Measurements from ENCODE around the gene ASRGL1. TPM values are rescaled to one million over a fixed set of nuclear protein-coding genes. Genes with fewer than 3 reads are reported as not detected.

The ASRGL1 gene
- total RNA-seq, 1 donor from 2014 or later: 3.2 TPM

GRCh38 chr11:62406034-62406433 lies 68.8 kb downstream of the ASRGL1 start:
- Mint-ChIP-seq H3K4me1 (ENCODE audit: low read depth, unreplicated experiment) (no peaks in the 10 kb centered on the region), H3K27ac (ENCODE audit: unreplicated experiment) (no peak overlapping the region), H3K36me3 (ENCODE audit: low read depth, unreplicated experiment) (no peaks in the 10 kb centered on the region), H3K9me3 (ENCODE audit: unreplicated experiment) (no peaks in the 10 kb centered on the region), H3K4me3 (ENCODE audit: unreplicated experiment) (no peak overlapping the region), H3K27me3 (ENCODE audit: low read depth, unreplicated experiment) (peaks cover 22% of the 10 kb centered on the region)
- H3K4me3 ChIP-seq (ENCODE audit: insufficient read depth, low read depth, low read length): no peak overlapping the region
- no peak overlapping the region for H3K9ac ChIP-seq (ENCODE audit: low read length)
- H3K79me2 ChIP-seq (ENCODE audit: insufficient read depth, low read length): no peaks in the 10 kb centered on the region
- peaks cover under 1% of the 10 kb centered on the region for H3K4me1 ChIP-seq (ENCODE audit: insufficient read depth, low read length)
- DNase-seq (ENCODE audit: low read depth) (no peak), FAIRE-seq (no peak)
- no peaks in the 10 kb centered on the region for H3K27me3 ChIP-seq (ENCODE audit: insufficient read depth, low read length)
- no peak overlapping the region for H3K27ac ChIP-seq (ENCODE audit: low read depth, low read length)
- no peak overlapping the region for H2AFZ ChIP-seq (ENCODE audit: low read depth, low read length)
- TF ChIP-seq CTCF (IDR thresholded peaks at IDR 0.05; ENCODE audit: insufficient read depth, low read depth, low read length): no peak
- TF ChIP-seq EZH2 (IDR thresholded peaks at IDR 0.05; ENCODE audit: insufficient read depth, low read length): no peak
- no peaks in the 10 kb centered on the region for H3K9me3 ChIP-seq (ENCODE audit: insufficient read depth, low read depth, low read length)
- no peaks in the 10 kb centered on the region for H4K20me1 ChIP-seq (ENCODE audit: insufficient read depth, low read length)
- no peak overlapping the region for H3K4me2 ChIP-seq (ENCODE audit: low read length)
- no peaks in the 10 kb centered on the region for H3K36me3 ChIP-seq (ENCODE audit: insufficient read depth, low read length)

GRCh38 chr11:62409831-62410230 lies 72.6 kb downstream of the ASRGL1 start:
- no peak overlapping the region for H3K4me2 ChIP-seq (ENCODE audit: low read length)
- no peak overlapping the region for H3K4me3 ChIP-seq (ENCODE audit: insufficient read depth, low read depth, low read length)
- Mint-ChIP-seq H3K4me3 (ENCODE audit: unreplicated experiment) (no peak overlapping the region), H3K4me1 (ENCODE audit: low read depth, unreplicated experiment) (no peaks in the 10 kb centered on the region), H3K36me3 (ENCODE audit: low read depth, unreplicated experiment) (no peaks in the 10 kb centered on the region), H3K9me3 (ENCODE audit: unreplicated experiment) (no peaks in the 10 kb centered on the region), H3K27ac (ENCODE audit: unreplicated experiment) (no peak overlapping the region), H3K27me3 (ENCODE audit: low read depth, unreplicated experiment) (peaks cover 7% of the 10 kb centered on the region)
- no peak overlapping the region for H3K27ac ChIP-seq (ENCODE audit: low read depth, low read length)
- no peak for TF ChIP-seq EZH2 (IDR thresholded peaks at IDR 0.05; ENCODE audit: insufficient read depth, low read length)
- TF ChIP-seq CTCF (IDR thresholded peaks at IDR 0.05; ENCODE audit: insufficient read depth, low read depth, low read length): no peak
- H3K4me1 ChIP-seq (ENCODE audit: insufficient read depth, low read length): no peaks in the 10 kb centered on the region
- FAIRE-seq (no peak), DNase-seq (ENCODE audit: low read depth) (no peak)
- H2AFZ ChIP-seq (ENCODE audit: low read depth, low read length): no peak overlapping the region
- H3K27me3 ChIP-seq (ENCODE audit: insufficient read depth, low read length): no peaks in the 10 kb centered on the region
- H3K36me3 ChIP-seq (ENCODE audit: insufficient read depth, low read length): no peaks in the 10 kb centered on the region
- H3K9ac ChIP-seq (ENCODE audit: low read length): no peak overlapping the region
- H3K9me3 ChIP-seq (ENCODE audit: insufficient read depth, low read depth, low read length): no peaks in the 10 kb centered on the region
- H3K79me2 ChIP-seq (ENCODE audit: insufficient read depth, low read length): no peaks in the 10 kb centered on the region
- no peaks in the 10 kb centered on the region for H4K20me1 ChIP-seq (ENCODE audit: insufficient read depth, low read length)

- Histone ChIP-seq H3K36me3 (ENCODE audit: insufficient read depth, low read length) (no peaks in the 10 kb centered on the region), H4K20me1 (ENCODE audit: insufficient read depth, low read length) (no peaks in the 10 kb centered on the region), H3K4me3 (ENCODE audit: insufficient read depth, low read depth, low read length) (no peak overlapping the region), H3K9me3 (ENCODE audit: insufficient read depth, low read depth, low read length) (no peaks in the 10 kb centered on the region), H2AFZ (ENCODE audit: low read depth, low read length) (no peak overlapping the region), H3K27me3 (ENCODE audit: insufficient read depth, low read length) (no peaks in the 10 kb centered on the region), H3K9ac (ENCODE audit: low read length) (no peak overlapping the region), H3K79me2 (ENCODE audit: insufficient read depth, low read length) (no peaks in the 10 kb centered on the region), H3K4me1 (ENCODE audit: insufficient read depth, low read length) (no peaks in the 10 kb centered on the region), H3K4me2 (ENCODE audit: low read length) (no peak overlapping the region), H3K27ac (ENCODE audit: low read depth, low read length) (no peak overlapping the region)
- H3K4me3 Mint-ChIP-seq (ENCODE audit: unreplicated experiment): no peak overlapping the region
- DNase-seq (ENCODE audit: low read depth) (no peak), FAIRE-seq (no peak)
- H3K4me1 Mint-ChIP-seq (ENCODE audit: low read depth, unreplicated experiment): no peaks in the 10 kb centered on the region
- H3K9me3 Mint-ChIP-seq (ENCODE audit: unreplicated experiment): no peaks in the 10 kb centered on the region
- H3K27me3 Mint-ChIP-seq (ENCODE audit: low read depth, unreplicated experiment): peaks cover 4% of the 10 kb centered on the region
- H3K36me3 Mint-ChIP-seq (ENCODE audit: low read depth, unreplicated experiment): no peaks in the 10 kb centered on the region
- H3K27ac Mint-ChIP-seq (ENCODE audit: unreplicated experiment): no peak overlapping the region
- TF ChIP-seq CTCF (IDR thresholded peaks at IDR 0.05; ENCODE audit: insufficient read depth, low read depth, low read length): no peak
Observed at GRCh38 chr11:62410972-62411371, 73.7 kb downstream of the ASRGL1 start.

Measured in astrocyte (in vitro differentiated cells and primary cell).